ENCODE data around the gene RSPH3.
"Not testable (repeated sequence)": the region's sequence is repeated elsewhere in the genome, so short reads cannot be mapped to it uniquely, and the experiment has no call there.

The RSPH3 gene

DNA sequence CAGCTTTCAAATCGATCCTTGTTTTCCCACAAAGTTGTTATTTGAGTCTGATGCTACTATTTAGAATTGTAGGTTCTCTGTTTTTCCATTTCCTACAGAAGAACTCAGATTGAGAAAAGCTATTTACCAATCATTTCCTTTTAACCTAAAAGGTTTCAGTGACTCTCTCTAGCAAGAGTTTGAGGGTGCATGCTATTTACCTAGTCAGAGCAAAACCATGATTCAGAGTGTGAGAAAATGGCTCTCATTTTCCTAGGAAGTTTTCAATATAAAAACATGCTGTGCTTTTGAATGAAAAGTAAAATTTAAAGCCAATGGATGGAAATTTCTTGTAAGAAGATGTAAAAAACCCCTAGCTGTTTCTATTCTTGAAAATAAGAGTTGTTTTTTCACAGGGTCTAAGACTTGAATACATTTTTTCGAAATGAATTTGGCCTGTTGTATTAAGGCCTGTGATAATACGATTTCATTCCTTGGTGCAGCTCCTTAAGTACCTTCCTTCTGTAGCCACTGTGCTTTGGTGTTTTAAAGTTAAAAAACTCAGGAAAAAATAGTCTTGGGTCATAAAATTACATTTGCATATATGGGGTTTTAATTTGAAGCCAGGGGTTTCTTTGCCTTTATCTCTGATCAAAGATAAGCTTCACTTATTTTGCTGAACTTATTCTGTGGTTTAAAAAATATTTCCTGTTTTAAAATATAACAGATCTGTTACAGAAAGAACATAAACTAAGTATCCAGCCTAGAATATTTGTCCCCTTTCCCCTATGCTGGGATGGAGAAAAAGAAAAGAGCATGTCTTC lies 18.0 kb upstream of the RSPH3 start:
- Histone ChIP-seq H3K4me3 (ENCODE audit: low read length) (no peak overlapping the region), H3K27ac (ENCODE audit: low read length) (no peak overlapping the region), H3K27me3 (ENCODE audit: insufficient read depth, low read length) (no peaks in the 10 kb centered on the region)

DNA sequence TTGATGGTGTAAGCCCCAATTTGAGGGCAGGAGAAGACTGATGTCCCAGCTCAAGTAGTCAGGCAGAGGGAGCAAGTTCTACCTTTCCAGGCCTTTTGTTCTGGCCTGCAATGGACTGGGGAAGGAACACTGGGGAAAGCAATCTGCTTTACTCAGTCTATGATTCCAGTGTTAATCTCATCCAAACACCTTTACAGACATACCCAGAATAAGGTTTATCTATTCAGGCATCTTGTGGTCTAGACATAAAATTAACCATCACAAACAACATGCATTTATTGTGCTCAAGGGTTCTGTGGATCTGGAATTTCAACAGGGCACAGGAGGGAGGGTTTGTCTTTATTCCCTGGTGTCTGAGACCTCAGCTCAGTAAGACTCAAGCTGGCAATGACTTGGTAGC lies 14.4 kb upstream of the RSPH3 start:
- Histone ChIP-seq H3K9me3 (ENCODE audit: insufficient read depth, low read depth, low read length) (no peaks in the 10 kb centered on the region; the same call in 1 of the 2 replicates), H3K9ac (ENCODE audit: low read depth, low read length) (no peak overlapping the region), H3K36me3 (ENCODE audit: insufficient read depth, low read depth, low read length) (no peaks in the 10 kb centered on the region), H3K4me3 (ENCODE audit: low read length) (no peak overlapping the region), H3K4me1 (ENCODE audit: insufficient read depth, low read length) (no peaks in the 10 kb centered on the region), H3K27me3 (ENCODE audit: insufficient read depth, low read length) (no peaks in the 10 kb centered on the region), H3K27ac (ENCODE audit: low read length) (no peak overlapping the region)

More for the DNA sequence above, 18.0 kb upstream of the RSPH3 start:
- Histone ChIP-seq H3K9me3 (ENCODE audit: insufficient read depth, low read depth, low read length) (no peaks in the 10 kb centered on the region; the same call in 1 of the 2 replicates), H3K4me1 (ENCODE audit: insufficient read depth, low read length) (no peaks in the 10 kb centered on the region), H3K36me3 (ENCODE audit: insufficient read depth, low read depth, low read length) (no peaks in the 10 kb centered on the region), H3K9ac (ENCODE audit: low read depth, low read length) (no peak overlapping the region)

DNA sequence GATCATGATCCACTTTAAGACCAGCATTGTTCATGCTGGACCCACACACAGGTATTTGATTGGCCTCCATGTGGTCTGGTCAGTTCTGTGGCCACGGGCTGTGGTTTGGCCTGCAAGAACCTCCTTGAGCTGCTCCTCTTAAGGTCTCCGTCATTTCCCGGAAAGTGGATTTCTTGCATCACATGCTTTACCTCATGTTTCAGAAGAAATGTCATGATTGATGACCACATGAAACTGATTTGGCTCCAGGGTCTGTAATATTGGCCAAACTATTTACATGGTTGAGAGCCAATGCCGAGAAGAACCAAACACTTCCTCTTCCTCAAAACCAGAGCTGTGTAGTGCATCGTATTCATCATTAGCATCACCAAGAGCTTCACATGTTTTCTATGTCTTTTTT lies 13.2 kb upstream of the RSPH3 start:
- no peaks in the 10 kb centered on the region for H3K27me3 ChIP-seq (ENCODE audit: insufficient read depth, low read length)
- H3K9me3 ChIP-seq (ENCODE audit: insufficient read depth, low read depth, low read length) = no peaks in the 10 kb centered on the region; the same call in 1 of the 2 replicates
- H3K36me3 ChIP-seq (ENCODE audit: insufficient read depth, low read depth, low read length) = no peaks in the 10 kb centered on the region
- no peak overlapping the region for H3K27ac ChIP-seq (ENCODE audit: low read length)
- no peaks in the 10 kb centered on the region for H3K4me1 ChIP-seq (ENCODE audit: insufficient read depth, low read length)
- no peak overlapping the region for H3K9ac ChIP-seq (ENCODE audit: low read depth, low read length)
- no peak overlapping the region for H3K4me3 ChIP-seq (ENCODE audit: low read length)

DNA sequence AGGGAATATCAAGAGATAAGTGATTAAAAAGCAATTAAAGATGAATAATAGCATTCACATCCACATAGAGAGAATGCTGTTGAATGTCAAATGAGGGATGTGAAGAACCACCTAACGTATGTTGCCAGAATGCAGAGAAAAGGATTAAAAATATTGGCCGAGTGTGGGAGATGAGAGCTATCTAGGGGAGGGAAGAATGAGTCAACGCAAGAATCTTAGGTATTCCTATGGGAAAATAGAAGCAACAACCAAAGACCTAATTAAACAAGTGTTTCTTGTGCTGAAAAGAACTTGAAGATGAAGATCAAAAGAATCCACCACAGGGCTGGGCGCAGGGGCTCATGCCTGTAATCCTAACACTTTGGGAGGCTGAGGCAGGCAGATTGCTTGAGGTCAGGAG lies 12.2 kb upstream of the RSPH3 start:
- no peak overlapping the region for H3K4me3 ChIP-seq (ENCODE audit: low read length)
- no peaks in the 10 kb centered on the region for H3K4me1 ChIP-seq (ENCODE audit: insufficient read depth, low read length)
- H3K9me3 ChIP-seq (ENCODE audit: insufficient read depth, low read depth, low read length) = no peaks in the 10 kb centered on the region; the same call in 1 of the 2 replicates
- H3K27ac ChIP-seq (ENCODE audit: low read length) = no peak overlapping the region
- no peaks in the 10 kb centered on the region for H3K27me3 ChIP-seq (ENCODE audit: insufficient read depth, low read length)
- H3K9ac ChIP-seq (ENCODE audit: low read depth, low read length) = no peak overlapping the region
- no peaks in the 10 kb centered on the region for H3K36me3 ChIP-seq (ENCODE audit: insufficient read depth, low read depth, low read length)

DNA sequence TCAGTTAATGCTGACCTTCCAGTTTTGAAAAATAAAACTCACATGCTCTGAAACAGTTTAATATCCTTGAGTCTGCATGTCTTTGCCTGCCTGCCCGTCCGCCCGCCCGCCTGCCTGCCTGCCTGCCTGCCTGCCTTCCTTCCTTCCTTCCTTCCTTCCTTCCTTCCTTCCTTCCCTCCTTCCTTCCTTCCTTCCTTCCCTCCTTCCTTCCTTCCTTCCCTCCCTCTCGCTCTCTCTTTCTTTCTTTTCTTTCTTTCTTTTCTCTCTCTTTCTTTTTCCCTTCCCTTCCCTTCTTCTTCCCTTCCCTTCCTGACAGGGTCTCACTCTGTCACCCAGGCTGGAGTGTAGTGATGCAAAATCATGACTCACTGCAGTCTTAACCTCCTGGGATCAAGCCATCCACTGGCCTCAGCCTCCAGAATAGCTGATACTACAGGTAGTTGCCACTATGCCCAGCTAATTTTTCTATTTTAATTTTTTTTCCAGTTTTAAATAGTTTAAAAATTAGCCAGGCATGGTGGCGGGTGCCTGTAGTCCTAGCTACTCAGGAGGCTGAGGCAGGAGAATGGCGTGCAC lies 10.1 kb upstream of the RSPH3 start:
- H3K9me3 ChIP-seq (ENCODE audit: insufficient read depth, low read depth, low read length); H3K9ac ChIP-seq (ENCODE audit: low read depth, low read length); H3K27ac ChIP-seq (ENCODE audit: low read length); H3K36me3 ChIP-seq (ENCODE audit: insufficient read depth, low read depth, low read length); H3K4me3 ChIP-seq (ENCODE audit: low read length); H3K4me1 ChIP-seq (ENCODE audit: insufficient read depth, low read length); H3K27me3 ChIP-seq (ENCODE audit: insufficient read depth, low read length): not testable (repeated sequence)

DNA sequence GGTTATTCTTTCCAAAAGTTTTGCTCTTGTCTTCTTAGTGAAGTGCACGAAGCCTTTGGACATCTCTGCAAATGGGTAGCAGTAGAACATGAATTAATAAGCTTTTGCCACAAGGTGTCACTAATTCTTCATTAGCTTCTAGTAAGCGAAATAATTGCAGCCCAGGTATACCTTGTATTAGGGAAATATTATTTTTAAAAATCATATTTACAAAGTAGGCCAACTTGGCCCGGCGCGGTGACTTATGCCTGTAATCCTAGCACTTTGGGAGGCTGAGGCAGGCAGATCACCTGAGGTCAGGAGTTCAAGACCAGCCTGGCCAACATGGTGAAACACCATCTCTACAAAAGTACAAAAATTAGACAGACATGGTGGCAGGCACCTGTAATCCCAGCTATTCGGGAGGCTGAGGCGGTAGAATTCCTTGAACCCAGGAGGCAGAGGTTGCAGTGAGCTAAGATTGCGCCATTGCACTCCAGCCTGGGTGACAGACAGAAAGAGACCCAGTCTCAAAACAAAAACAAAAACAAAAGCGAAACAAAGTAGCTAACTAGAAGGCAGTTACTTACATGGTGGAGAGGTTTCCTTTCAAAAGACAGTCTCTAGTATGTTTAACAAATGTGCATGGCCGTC lies 8.8 kb upstream of the RSPH3 start:
- Histone ChIP-seq H3K9ac (ENCODE audit: low read depth, low read length) (no peak overlapping the region), H3K4me3 (ENCODE audit: low read length) (no peak overlapping the region), H3K36me3 (ENCODE audit: insufficient read depth, low read depth, low read length) (no peaks in the 10 kb centered on the region), H3K9me3 (ENCODE audit: insufficient read depth, low read depth, low read length) (no peaks in the 10 kb centered on the region), H3K27ac (ENCODE audit: low read length) (no peak overlapping the region), H3K4me1 (ENCODE audit: insufficient read depth, low read length) (no peaks in the 10 kb centered on the region), H3K27me3 (ENCODE audit: insufficient read depth, low read length) (no peaks in the 10 kb centered on the region)

DNA sequence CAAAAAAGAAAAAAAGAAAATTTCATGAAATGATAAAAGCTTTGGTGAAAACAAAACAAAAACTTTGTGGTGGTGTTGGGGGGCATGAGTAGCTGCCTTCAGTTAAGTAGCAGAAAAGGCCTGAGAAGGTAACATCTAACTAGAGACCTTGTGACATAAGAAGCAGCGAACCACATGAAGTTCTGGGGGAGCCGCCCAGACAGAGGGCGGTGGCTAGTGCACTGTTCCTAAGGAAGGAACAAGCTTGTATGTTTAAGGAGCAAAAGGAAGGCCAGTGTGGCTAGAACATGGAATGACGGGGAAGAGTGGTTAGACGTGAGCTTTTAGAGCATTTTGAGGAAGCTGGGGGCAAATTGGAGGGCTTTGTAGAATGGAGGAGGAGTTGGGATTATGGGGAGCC lies 7.5 kb upstream of the RSPH3 start:
- Histone ChIP-seq H3K27ac (ENCODE audit: low read length) (no peak overlapping the region), H3K27me3 (ENCODE audit: insufficient read depth, low read length) (no peaks in the 10 kb centered on the region), H3K9me3 (ENCODE audit: insufficient read depth, low read depth, low read length) (no peaks in the 10 kb centered on the region), H3K4me3 (ENCODE audit: low read length) (no peak overlapping the region), H3K4me1 (ENCODE audit: insufficient read depth, low read length) (no peaks in the 10 kb centered on the region), H3K36me3 (ENCODE audit: insufficient read depth, low read depth, low read length) (no peaks in the 10 kb centered on the region), H3K9ac (ENCODE audit: low read depth, low read length) (no peak overlapping the region)

DNA sequence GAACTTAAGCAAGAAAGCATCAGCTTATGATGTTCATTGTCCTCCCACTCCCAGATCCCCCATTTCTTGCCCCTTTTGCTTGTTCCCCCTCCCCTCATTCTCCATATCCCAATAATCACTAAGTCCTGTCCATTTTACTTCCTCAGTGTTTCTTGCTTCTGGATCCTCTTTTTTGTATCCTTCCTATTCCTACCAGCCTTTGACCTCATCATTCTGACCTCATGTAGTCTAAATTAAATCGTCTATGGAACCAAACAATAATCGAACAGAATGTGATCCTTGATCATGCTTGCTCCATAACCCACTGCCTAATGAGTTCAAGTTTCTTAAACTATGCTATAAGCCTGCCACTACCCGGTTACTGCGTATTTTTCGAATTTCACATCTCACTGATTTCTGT lies 5.4 kb upstream of the RSPH3 start:
- Histone ChIP-seq H3K4me1 (ENCODE audit: insufficient read depth, low read length) (peaks cover 9% of the 10 kb centered on the region; the same call in 1 of the 2 replicates), H3K9ac (ENCODE audit: low read depth, low read length) (no peak overlapping the region), H3K9me3 (ENCODE audit: insufficient read depth, low read depth, low read length) (no peaks in the 10 kb centered on the region), H3K4me3 (ENCODE audit: low read length) (no peak overlapping the region), H3K27ac (ENCODE audit: low read length) (no peak overlapping the region), H3K36me3 (ENCODE audit: insufficient read depth, low read depth, low read length) (no peaks in the 10 kb centered on the region), H3K27me3 (ENCODE audit: insufficient read depth, low read length) (no peaks in the 10 kb centered on the region)

DNA sequence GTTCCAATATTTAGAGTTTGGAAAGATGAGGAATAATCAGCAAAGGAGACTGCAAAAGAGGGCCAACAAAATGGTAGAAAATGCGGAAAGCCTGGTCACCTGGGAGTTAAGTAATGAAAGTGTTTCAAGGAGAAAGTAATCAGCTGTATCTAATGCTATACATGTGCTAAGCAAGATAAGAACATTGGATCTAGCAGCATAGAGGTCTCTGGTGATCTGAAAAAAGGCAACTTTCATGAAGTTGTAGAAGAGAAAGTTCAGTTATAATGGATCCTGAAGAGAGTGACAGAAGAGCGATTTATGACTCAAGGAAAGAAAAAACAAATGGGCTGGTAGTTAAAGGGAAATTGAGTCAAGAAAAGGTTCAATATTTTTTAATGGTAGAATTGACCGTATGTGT lies 4.6 kb upstream of the RSPH3 start:
- no peaks in the 10 kb centered on the region for H3K36me3 ChIP-seq (ENCODE audit: insufficient read depth, low read depth, low read length)
- no peak overlapping the region for H3K9ac ChIP-seq (ENCODE audit: low read depth, low read length)
- H3K27ac ChIP-seq (ENCODE audit: low read length) = no peak overlapping the region
- no peaks in the 10 kb centered on the region for H3K9me3 ChIP-seq (ENCODE audit: insufficient read depth, low read depth, low read length)
- peaks cover 10% of the 10 kb centered on the region; the same call in 1 of the 2 replicates for H3K4me1 ChIP-seq (ENCODE audit: insufficient read depth, low read length)
- no peak overlapping the region for H3K4me3 ChIP-seq (ENCODE audit: low read length)
- no peaks in the 10 kb centered on the region for H3K27me3 ChIP-seq (ENCODE audit: insufficient read depth, low read length)

DNA sequence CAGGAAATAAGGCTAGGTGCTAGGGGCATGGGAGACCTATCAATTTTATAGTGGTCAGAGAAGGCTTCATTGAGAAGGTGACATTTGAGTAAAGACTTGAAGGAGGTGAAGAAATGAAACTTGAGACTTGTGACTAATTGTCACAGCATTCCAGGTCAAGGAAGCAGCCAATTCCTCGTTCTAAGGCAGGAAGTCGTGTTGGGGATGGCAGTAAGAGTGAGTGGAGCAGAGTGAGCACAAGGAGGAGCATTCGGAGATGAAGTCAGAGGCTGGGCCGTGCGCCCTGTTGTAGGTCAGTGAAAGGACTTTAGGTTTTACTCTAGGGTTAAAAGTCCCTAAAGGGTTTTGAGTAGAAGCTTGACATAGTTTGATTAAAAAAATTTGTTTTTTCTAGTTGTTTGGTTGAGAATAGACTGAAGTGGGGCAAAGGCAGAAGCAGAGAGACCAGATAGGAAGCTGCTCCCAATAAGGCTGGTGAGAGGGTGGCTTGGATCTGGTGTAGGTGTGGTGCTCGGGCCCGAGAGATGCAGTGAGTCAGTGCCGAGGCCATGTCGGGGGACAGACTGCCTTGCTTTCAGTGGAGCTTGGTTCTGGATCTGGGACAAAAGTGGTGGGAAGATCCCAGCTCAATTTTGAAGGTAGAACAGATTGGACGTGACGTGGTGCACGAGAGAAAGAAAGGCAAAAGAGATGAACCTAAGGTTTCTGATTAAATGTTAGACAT lies 2.6 kb upstream of the RSPH3 start:
- H3K27ac ChIP-seq (ENCODE audit: low read length) = no peak overlapping the region
- no peak overlapping the region for H3K4me3 ChIP-seq (ENCODE audit: low read length)
- H3K4me1 ChIP-seq (ENCODE audit: insufficient read depth, low read length) = peaks cover 10% of the 10 kb centered on the region; the same call in 1 of the 2 replicates
- no peaks in the 10 kb centered on the region for H3K9me3 ChIP-seq (ENCODE audit: insufficient read depth, low read depth, low read length)
- H3K9ac ChIP-seq (ENCODE audit: low read depth, low read length) = no peak overlapping the region
- H3K36me3 ChIP-seq (ENCODE audit: insufficient read depth, low read depth, low read length) = no peaks in the 10 kb centered on the region
- no peaks in the 10 kb centered on the region for H3K27me3 ChIP-seq (ENCODE audit: insufficient read depth, low read length)

DNA sequence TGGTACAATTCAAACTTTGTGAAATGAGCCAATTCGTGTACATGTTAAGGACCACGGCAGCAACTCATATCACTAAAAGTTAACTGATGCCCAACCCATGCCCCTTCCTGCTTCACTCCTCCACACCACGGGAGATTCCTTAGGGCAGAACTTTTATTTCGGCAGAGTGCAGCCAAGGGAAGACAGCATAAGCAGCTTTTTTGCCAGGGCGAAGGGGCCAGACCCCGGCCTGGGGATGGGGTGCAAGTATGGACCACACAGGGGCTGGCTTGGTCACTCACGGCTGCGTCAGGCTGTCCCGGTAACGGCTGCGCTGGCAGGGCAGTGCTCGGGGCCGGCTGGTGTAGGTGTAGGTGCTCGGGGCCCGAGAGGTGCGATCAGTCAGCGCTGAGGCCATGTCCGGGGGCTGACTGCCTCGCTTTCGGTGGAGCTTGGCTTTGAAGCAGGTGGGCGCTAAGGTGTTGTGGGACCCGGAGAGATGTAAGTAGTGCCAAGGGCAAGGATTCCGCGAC lies 792 bp downstream of the RSPH3 start:
- no peaks in the 10 kb centered on the region for H3K9me3 ChIP-seq (ENCODE audit: insufficient read depth, low read depth, low read length)
- peak overlapping the region; percentile 98; the same call in 1 of the 2 replicates for H3K9ac ChIP-seq (ENCODE audit: low read depth, low read length)
- peaks cover 10% of the 10 kb centered on the region; the same call in 1 of the 2 replicates for H3K4me1 ChIP-seq (ENCODE audit: insufficient read depth, low read length)
- peak overlapping the region; percentile 96 for H3K4me3 ChIP-seq (ENCODE audit: low read length)
- no peaks in the 10 kb centered on the region for H3K36me3 ChIP-seq (ENCODE audit: insufficient read depth, low read depth, low read length)
- H3K27me3 ChIP-seq (ENCODE audit: insufficient read depth, low read length) = no peaks in the 10 kb centered on the region
- no peak overlapping the region for H3K27ac ChIP-seq (ENCODE audit: low read length)

All from iPS-20b (cell line).